ENCODE data around the gene ABT1.

Gene ABT1

DNA sequence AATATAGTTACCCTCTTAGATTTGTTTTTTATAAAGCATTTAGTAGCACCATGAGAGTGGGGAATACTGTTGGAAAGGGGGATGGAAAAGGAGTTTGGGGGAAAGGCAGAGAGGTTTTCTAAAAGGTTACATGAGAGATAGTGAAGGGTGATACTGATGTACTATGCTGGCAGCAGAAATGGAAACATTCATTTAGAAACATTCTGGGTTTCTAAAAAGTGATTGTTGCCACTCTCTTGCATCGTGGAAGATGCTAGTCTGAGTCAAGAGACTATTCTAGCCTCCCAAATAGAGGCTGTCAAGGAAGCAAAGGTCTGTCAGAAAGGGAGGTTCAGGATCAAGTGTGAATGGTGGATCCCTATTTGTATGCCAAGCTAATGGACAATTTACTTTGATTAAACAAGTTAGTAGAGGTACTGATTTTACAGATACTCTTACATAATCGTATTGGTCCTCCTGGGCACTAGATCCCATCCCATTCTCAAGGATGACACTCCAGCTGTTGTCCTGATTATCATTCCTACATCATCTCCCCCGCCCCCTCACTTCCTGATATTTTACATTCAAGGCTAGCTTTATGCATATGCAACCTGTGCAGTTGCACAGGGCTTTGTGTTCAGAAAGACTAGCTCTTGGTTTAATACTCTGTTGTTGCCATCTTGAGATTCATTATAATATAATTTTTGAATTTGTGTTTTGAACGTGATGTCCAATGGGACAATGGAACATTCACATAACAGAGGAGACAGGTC, 15.4 kb upstream of the ABT1 start:
- TF ChIP-seq CTCF (IDR thresholded peaks at IDR 0.05; ENCODE audit: control insufficient read depth, extremely low read depth, insufficient read depth), result no peak
- H3K4me3 ChIP-seq (ENCODE audit: low read depth, low read length), result no peak overlapping the region
- DNase-seq (ENCODE audit: low read depth), result no peak

DNA sequence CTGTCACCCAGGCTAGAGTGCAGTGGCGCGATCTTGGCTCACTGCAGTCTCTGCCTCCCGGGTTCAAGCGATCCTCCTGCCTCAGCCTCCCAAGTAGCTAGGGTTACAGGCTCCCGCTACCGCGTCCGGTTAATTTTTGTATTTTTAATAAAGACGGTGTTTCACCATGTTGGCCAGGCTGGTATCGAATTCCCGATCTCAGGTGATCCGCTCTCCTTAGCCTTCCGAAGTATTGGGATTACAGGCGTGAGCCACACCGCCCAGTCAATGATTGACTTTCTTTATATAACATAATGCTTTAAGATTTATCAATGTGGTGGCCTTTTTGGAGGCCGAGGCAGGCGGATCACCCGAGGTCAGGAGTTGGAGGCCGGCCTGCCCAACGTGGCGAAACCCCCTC, 7.8 kb upstream of the ABT1 start:
- no peak for DNase-seq (ENCODE audit: low read depth)
- TF ChIP-seq CTCF (IDR thresholded peaks at IDR 0.05; ENCODE audit: control insufficient read depth, extremely low read depth, insufficient read depth), result no peak
- H3K4me3 ChIP-seq (ENCODE audit: low read depth, low read length), result no peak overlapping the region

GRCh38 chr6:26592649-26593048, 4.1 kb upstream of the ABT1 start:
- no peak for TF ChIP-seq CTCF (IDR thresholded peaks at IDR 0.05; ENCODE audit: control insufficient read depth, extremely low read depth, insufficient read depth)
- no peak overlapping the region for H3K4me3 ChIP-seq (ENCODE audit: low read depth, low read length)
- DNase-seq (ENCODE audit: low read depth), result no peak

DNA sequence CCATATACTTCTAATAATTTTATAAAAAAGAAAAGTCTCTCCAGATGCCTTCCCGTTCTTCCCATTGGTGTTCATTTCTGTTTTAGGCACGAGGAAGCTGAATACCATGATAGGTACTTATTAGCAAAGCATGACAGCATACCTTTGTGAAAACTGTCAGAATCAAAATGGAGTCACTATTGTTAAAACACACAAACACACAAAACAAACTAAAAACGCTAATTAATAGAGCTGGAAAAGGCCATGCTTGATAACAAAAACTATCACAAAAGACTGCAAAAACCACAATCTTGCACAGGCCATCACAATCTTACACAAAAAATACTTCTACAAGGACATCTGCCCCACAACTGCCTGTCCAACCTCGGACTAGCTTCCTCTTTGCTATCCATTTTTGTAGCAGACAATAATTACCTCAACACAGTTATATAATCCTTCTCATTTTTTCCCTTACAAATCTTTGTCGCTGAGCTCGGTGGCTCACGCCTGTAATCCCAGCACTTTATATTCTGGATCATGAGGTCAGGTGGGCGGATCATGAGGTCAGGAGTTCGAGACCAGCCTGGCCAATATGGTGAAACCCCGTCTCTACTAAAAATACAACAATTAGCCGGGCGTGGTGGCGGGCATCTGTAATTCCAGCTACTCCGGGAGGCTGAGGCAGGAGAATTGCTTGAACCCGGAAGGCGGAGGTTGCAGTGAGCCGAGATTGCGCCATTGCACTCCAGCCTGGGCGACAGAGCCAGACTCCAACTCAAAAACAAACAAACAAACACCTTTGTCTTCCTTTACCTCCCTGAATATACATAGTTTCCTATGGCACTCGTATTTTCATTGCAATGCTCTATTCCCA, 3.2 kb upstream of the ABT1 start:
- no peak for DNase-seq (ENCODE audit: low read depth)
- TF ChIP-seq CTCF (IDR thresholded peaks at IDR 0.05; ENCODE audit: control insufficient read depth, extremely low read depth, insufficient read depth), result no peak
- no peak overlapping the region for H3K4me3 ChIP-seq (ENCODE audit: low read depth, low read length)

- TF ChIP-seq CTCF (IDR thresholded peaks at IDR 0.05; ENCODE audit: control insufficient read depth, extremely low read depth, insufficient read depth), result no peak
- DNase-seq (ENCODE audit: low read depth), result no peak
- no peak overlapping the region for H3K4me3 ChIP-seq (ENCODE audit: low read depth, low read length)
Observed at GRCh38 chr6:26594131-26594498, 2.6 kb upstream of the ABT1 start.

- no peak for TF ChIP-seq CTCF (IDR thresholded peaks at IDR 0.05; ENCODE audit: control insufficient read depth, extremely low read depth, insufficient read depth)
- peak overlapping the region; percentile 96 for H3K4me3 ChIP-seq (ENCODE audit: low read depth, low read length)
- no peak for DNase-seq (ENCODE audit: low read depth)
Observed at GRCh38 chr6:26594730-26595632, 1.8 kb upstream of the ABT1 start.
